ENCODE measurements around the gene SLC50A1.
"Not testable (repeated sequence)": the region's sequence is repeated elsewhere in the genome, so short reads cannot be mapped to it uniquely, and the experiment has no call there.

Gene SLC50A1

GRCh38 chr1:155163785-155164184, 28.1 kb downstream of the SLC50A1 start:
- not testable (repeated sequence) for H3K4me1 ChIP-seq (ENCODE audit: insufficient read depth, low read length); H3K36me3 ChIP-seq (ENCODE audit: insufficient read depth, low read length); H3K27me3 ChIP-seq (ENCODE audit: insufficient read depth, low read length); H2AFZ ChIP-seq (ENCODE audit: low read depth, low read length); H3K9me3 ChIP-seq (ENCODE audit: low read length); H3K4me3 ChIP-seq (ENCODE audit: low read length)

- not testable (repeated sequence) for H3K4me3 ChIP-seq (ENCODE audit: low read length); H3K36me3 ChIP-seq (ENCODE audit: insufficient read depth, low read length); H3K9me3 ChIP-seq (ENCODE audit: low read length); H3K4me1 ChIP-seq (ENCODE audit: insufficient read depth, low read length); H2AFZ ChIP-seq (ENCODE audit: low read depth, low read length); H3K27me3 ChIP-seq (ENCODE audit: insufficient read depth, low read length)
Observed at GRCh38 chr1:155164625-155165024, 29.0 kb downstream of the SLC50A1 start.

- Histone ChIP-seq H3K9me3 (ENCODE audit: low read length) (no peaks in the 10 kb centered on the region), H3K27me3 (ENCODE audit: insufficient read depth, low read length) (no peaks in the 10 kb centered on the region), H3K36me3 (ENCODE audit: insufficient read depth, low read length) (peaks cover 16% of the 10 kb centered on the region), H2AFZ (ENCODE audit: low read depth, low read length) (no peak overlapping the region), H3K4me3 (ENCODE audit: low read length) (no peak overlapping the region), H3K4me1 (ENCODE audit: insufficient read depth, low read length) (peaks cover 10% of the 10 kb centered on the region)
Observed at GRCh38 chr1:155166051-155166470, 30.4 kb downstream of the SLC50A1 start.

GRCh38 chr1:155166471-155167165, 31.0 kb downstream of the SLC50A1 start:
- H3K27me3 ChIP-seq (ENCODE audit: insufficient read depth, low read length), result no peaks in the 10 kb centered on the region
- no peaks in the 10 kb centered on the region for H3K9me3 ChIP-seq (ENCODE audit: low read length)
- H3K4me3 ChIP-seq (ENCODE audit: low read length), result no peak overlapping the region
- no peak overlapping the region for H2AFZ ChIP-seq (ENCODE audit: low read depth, low read length)
- H3K4me1 ChIP-seq (ENCODE audit: insufficient read depth, low read length), result peaks cover 10% of the 10 kb centered on the region
- peaks cover 16% of the 10 kb centered on the region for H3K36me3 ChIP-seq (ENCODE audit: insufficient read depth, low read length)

GRCh38 chr1:155167166-155168104, 31.8 kb downstream of the SLC50A1 start:
- no peak overlapping the region for H2AFZ ChIP-seq (ENCODE audit: low read depth, low read length)
- no peak overlapping the region for H3K4me3 ChIP-seq (ENCODE audit: low read length)
- peaks cover 16% of the 10 kb centered on the region for H3K36me3 ChIP-seq (ENCODE audit: insufficient read depth, low read length)
- no peaks in the 10 kb centered on the region for H3K9me3 ChIP-seq (ENCODE audit: low read length)
- H3K27me3 ChIP-seq (ENCODE audit: insufficient read depth, low read length), result no peaks in the 10 kb centered on the region
- H3K4me1 ChIP-seq (ENCODE audit: insufficient read depth, low read length), result peaks cover 16% of the 10 kb centered on the region

- not testable (repeated sequence) for H3K27me3 ChIP-seq (ENCODE audit: insufficient read depth, low read length); H3K9me3 ChIP-seq (ENCODE audit: low read length); H3K4me3 ChIP-seq (ENCODE audit: low read length); H2AFZ ChIP-seq (ENCODE audit: low read depth, low read length)
- peaks cover 18% of the 10 kb centered on the region for H3K4me1 ChIP-seq (ENCODE audit: insufficient read depth, low read length)
- H3K36me3 ChIP-seq (ENCODE audit: insufficient read depth, low read length), result peaks cover 16% of the 10 kb centered on the region
Observed at GRCh38 chr1:155168105-155168445, 32.4 kb downstream of the SLC50A1 start.

GRCh38 chr1:155168456-155169210, 33.0 kb downstream of the SLC50A1 start:
- Histone ChIP-seq H3K36me3 (ENCODE audit: insufficient read depth, low read length) (peaks cover 16% of the 10 kb centered on the region), H2AFZ (ENCODE audit: low read depth, low read length) (no peak overlapping the region), H3K27me3 (ENCODE audit: insufficient read depth, low read length) (no peaks in the 10 kb centered on the region), H3K4me1 (ENCODE audit: insufficient read depth, low read length) (peaks cover 21% of the 10 kb centered on the region), H3K4me3 (ENCODE audit: low read length) (no peak overlapping the region), H3K9me3 (ENCODE audit: low read length) (no peaks in the 10 kb centered on the region)

- Histone ChIP-seq H3K4me1 (ENCODE audit: insufficient read depth, low read length) (peaks cover 27% of the 10 kb centered on the region), H3K27me3 (ENCODE audit: insufficient read depth, low read length) (no peaks in the 10 kb centered on the region), H3K4me3 (ENCODE audit: low read length) (no peak overlapping the region), H3K9me3 (ENCODE audit: low read length) (no peaks in the 10 kb centered on the region), H2AFZ (ENCODE audit: low read depth, low read length) (no peak overlapping the region), H3K36me3 (ENCODE audit: insufficient read depth, low read length) (peaks cover 16% of the 10 kb centered on the region)
Observed at GRCh38 chr1:155169541-155169940, 33.9 kb downstream of the SLC50A1 start.

GRCh38 chr1:155170101-155170785, 34.6 kb downstream of the SLC50A1 start:
- Histone ChIP-seq H3K9me3 (ENCODE audit: low read length) (no peaks in the 10 kb centered on the region), H3K4me3 (ENCODE audit: low read length) (no peak overlapping the region), H3K4me1 (ENCODE audit: insufficient read depth, low read length) (peaks cover 32% of the 10 kb centered on the region), H3K36me3 (ENCODE audit: insufficient read depth, low read length) (peaks cover 16% of the 10 kb centered on the region), H3K27me3 (ENCODE audit: insufficient read depth, low read length) (no peaks in the 10 kb centered on the region), H2AFZ (ENCODE audit: low read depth, low read length) (no peak overlapping the region)

- H3K27me3 ChIP-seq (ENCODE audit: insufficient read depth, low read length), result no peaks in the 10 kb centered on the region
- no peaks in the 10 kb centered on the region for H3K9me3 ChIP-seq (ENCODE audit: low read length)
- H3K36me3 ChIP-seq (ENCODE audit: insufficient read depth, low read length), result peaks cover 16% of the 10 kb centered on the region
- H2AFZ ChIP-seq (ENCODE audit: low read depth, low read length), result no peak overlapping the region
- H3K4me3 ChIP-seq (ENCODE audit: low read length), result no peak overlapping the region
- peaks cover 33% of the 10 kb centered on the region for H3K4me1 ChIP-seq (ENCODE audit: insufficient read depth, low read length)
Observed at GRCh38 chr1:155170806-155171205, 35.2 kb downstream of the SLC50A1 start.

GRCh38 chr1:155171836-155172731, 36.4 kb downstream of the SLC50A1 start:
- Histone ChIP-seq H2AFZ (ENCODE audit: low read depth, low read length) (no peak overlapping the region), H3K4me3 (ENCODE audit: low read length) (peak overlapping the region; percentile 78), H3K36me3 (ENCODE audit: insufficient read depth, low read length) (peaks cover 16% of the 10 kb centered on the region), H3K4me1 (ENCODE audit: insufficient read depth, low read length) (peaks cover 25% of the 10 kb centered on the region), H3K9me3 (ENCODE audit: low read length) (no peaks in the 10 kb centered on the region), H3K27me3 (ENCODE audit: insufficient read depth, low read length) (no peaks in the 10 kb centered on the region)

Measured in neuron (in vitro differentiated cells).